HEK293 (cell line): Measurements from ENCODE around the gene CNGA4.

ENCODE experiments used
- CTCF ChIA-PET: fragments of 350-600 bp; formaldehyde crosslinking; extraction: SDS; loops from one replicate; lab custom pipeline; 2021; ENCODE audit warnings: antibody characterized with exemption; lab: Yijun Ruan, JAX
- POLR2A ChIA-PET: fragments of 300-600 bp; formaldehyde crosslinking; extraction: SDS; loops from one replicate; lab custom pipeline; 2020; ENCODE audit warnings: antibody characterized with exemption, inconsistent platforms; lab: Yijun Ruan, JAX
- H3K27ac ChIP-seq: fragments of 200-500 bp; sonication (Bioruptor generic); 2 replicates; pipeline ENCODE4 v1.5.1; 2014; ENCODE audit warnings: low read depth, low read length, control low read depth, inconsistent platforms; ENCODE audit errors: extremely low read depth
- H3K36me3 ChIP-seq, 2 experiments: fragments of 200-500 bp in 1 of 2; sonication (Bioruptor generic) in 1 of 2; 1 replicate in 1 of 2; 2 replicates in 1 of 2; pipeline ENCODE4 v1.5.1; 2014 to 2017; ENCODE audit warnings: inconsistent platforms in 2 of 2, low read length in 2 of 2; ENCODE audit not compliant: control insufficient read depth in 2 of 2, insufficient read depth in 1 of 2
- H3K4me1 ChIP-seq: fragments of 200-500 bp; sonication (Bioruptor generic); 2 replicates; pipeline ENCODE4 v1.5.1; 2014; ENCODE audit warnings: mild to moderate bottlenecking, low read length, inconsistent platforms; ENCODE audit not compliant: control insufficient read depth, insufficient read depth
- H3K4me3 ChIP-seq: 2 replicates; pipeline ENCODE4 v1.5.1; 2011; ENCODE audit warnings: low read depth, mild to moderate bottlenecking, control low read depth, low read length, moderate library complexity
- H3K9me3 ChIP-seq: fragments of 200-500 bp; sonication (Bioruptor generic); 2 replicates; pipeline ENCODE4 v1.5.1; 2014; ENCODE audit warnings: low read depth, low read length, inconsistent platforms; ENCODE audit not compliant: control insufficient read depth, insufficient read depth
- EGR2 ChIP-seq: fragments of 450-650 bp; formaldehyde crosslinking; IDR thresholded peaks from 2 replicates; pipeline ENCODE4 v1.5.1; 2016; ENCODE audit warnings: low read depth, missing biosample characterization, missing genetic modification characterization
- KLF1 ChIP-seq: fragments of 450-650 bp; formaldehyde crosslinking; IDR thresholded peaks from 2 replicates; pipeline ENCODE4 v1.5.1; 2016; ENCODE audit warnings: missing biosample characterization, missing genetic modification characterization
- KLF7 ChIP-seq: fragments of 450-650 bp; formaldehyde crosslinking; IDR thresholded peaks from 2 replicates; pipeline ENCODE4 v1.5.1; 2016; ENCODE audit warnings: missing biosample characterization, missing genetic modification characterization, borderline replicate concordance
- KLF9 ChIP-seq: fragments of 450-650 bp; formaldehyde crosslinking; IDR thresholded peaks from 2 replicates; pipeline ENCODE4 v1.5.1; 2016; ENCODE audit warnings: missing biosample characterization, missing genetic modification characterization, low read depth
- REPIN1 ChIP-seq: fragments of 450-650 bp; formaldehyde crosslinking; IDR thresholded peaks from 2 replicates; pipeline ENCODE4 v1.5.1; 2017; ENCODE audit warnings: missing biosample characterization, missing genetic modification characterization, low read depth
- SCRT1 ChIP-seq: fragments of 450-650 bp; formaldehyde crosslinking; IDR thresholded peaks from 2 replicates; pipeline ENCODE4 v1.5.1; 2016; ENCODE audit warnings: missing biosample characterization, missing genetic modification characterization, borderline replicate concordance
- SP2 ChIP-seq: fragments of 450-650 bp; formaldehyde crosslinking; IDR thresholded peaks from 2 replicates; pipeline ENCODE4 v1.5.1; 2016; ENCODE audit warnings: missing biosample characterization, missing genetic modification characterization
- WT1 ChIP-seq: fragments of 450-650 bp; formaldehyde crosslinking; IDR thresholded peaks from 2 replicates; pipeline ENCODE4 v1.5.1; 2016; ENCODE audit warnings: missing biosample characterization, missing genetic modification characterization
- ZEB2 ChIP-seq: fragments of 450-650 bp; formaldehyde crosslinking; IDR thresholded peaks from 2 replicates; pipeline ENCODE4 v1.5.1; 2016; ENCODE audit warnings: missing biosample characterization, missing genetic modification characterization
- ZFP3 ChIP-seq: fragments of 450-650 bp; formaldehyde crosslinking; IDR thresholded peaks from 2 replicates; pipeline ENCODE4 v1.5.1; 2016; ENCODE audit warnings: low read depth, missing biosample characterization, missing genetic modification characterization
- ZIC2 ChIP-seq: fragments of 450-650 bp; formaldehyde crosslinking; IDR thresholded peaks from 2 replicates; pipeline ENCODE4 v1.5.1; 2016; ENCODE audit warnings: missing biosample characterization, missing genetic modification characterization
- ZNF133 ChIP-seq: fragments of 450-650 bp; formaldehyde crosslinking; IDR thresholded peaks from 2 replicates; pipeline ENCODE4 v1.5.1; 2016; ENCODE audit warnings: missing biosample characterization, missing genetic modification characterization
- ZNF138 ChIP-seq: fragments of 450-650 bp; formaldehyde crosslinking; IDR thresholded peaks from 2 replicates; pipeline ENCODE4 v1.5.1; 2016; ENCODE audit warnings: missing biosample characterization, missing genetic modification characterization, borderline replicate concordance
- ZNF146 ChIP-seq: fragments of 450-650 bp; formaldehyde crosslinking; IDR thresholded peaks from 2 replicates; pipeline ENCODE4 v1.5.1; 2016; ENCODE audit warnings: missing biosample characterization, missing genetic modification characterization
- ZNF175 ChIP-seq: fragments of 450-650 bp; formaldehyde crosslinking; IDR thresholded peaks from 2 replicates; pipeline ENCODE4 v1.5.1; 2016; ENCODE audit warnings: missing biosample characterization, missing genetic modification characterization
- ZNF23 ChIP-seq: fragments of 450-650 bp; formaldehyde crosslinking; IDR thresholded peaks from 2 replicates; pipeline ENCODE4 v1.5.1; 2016; ENCODE audit warnings: missing biosample characterization, missing genetic modification characterization, borderline replicate concordance
- ZNF324 ChIP-seq: fragments of 450-650 bp; formaldehyde crosslinking; IDR thresholded peaks from 2 replicates; pipeline ENCODE4 v1.5.1; 2016; ENCODE audit warnings: missing biosample characterization, missing genetic modification characterization
- ZNF366 ChIP-seq: fragments of 450-650 bp; formaldehyde crosslinking; conservative IDR thresholded peaks from 2 replicates; pipeline ENCODE4 v1.5.1; 2016; ENCODE audit warnings: missing biosample characterization, missing genetic modification characterization
- ZNF426 ChIP-seq: fragments of 450-650 bp; formaldehyde crosslinking; IDR thresholded peaks from 2 replicates; pipeline ENCODE4 v1.5.1; 2017; ENCODE audit warnings: missing biosample characterization, missing genetic modification characterization, mild to moderate bottlenecking, inconsistent platforms, moderate library complexity
- ZNF501 ChIP-seq: fragments of 450-650 bp; formaldehyde crosslinking; IDR thresholded peaks from 2 replicates; pipeline ENCODE4 v1.5.1; 2016; ENCODE audit warnings: missing biosample characterization, missing genetic modification characterization
- ZNF521 ChIP-seq: fragments of 450-650 bp; formaldehyde crosslinking; IDR thresholded peaks from 2 replicates; pipeline ENCODE4 v1.5.1; 2017; ENCODE audit warnings: missing biosample characterization, mild to moderate bottlenecking, missing genetic modification characterization
- ZNF555 ChIP-seq: fragments of 450-650 bp; formaldehyde crosslinking; conservative IDR thresholded peaks from 2 replicates; pipeline ENCODE4 v1.5.1; 2017; ENCODE audit warnings: missing biosample characterization, mild to moderate bottlenecking, missing genetic modification characterization, inconsistent platforms
- ZNF707 ChIP-seq: fragments of 450-650 bp; formaldehyde crosslinking; IDR thresholded peaks from 2 replicates; pipeline ENCODE4 v1.5.1; 2016; ENCODE audit warnings: missing biosample characterization, missing genetic modification characterization
- ZNF76 ChIP-seq: fragments of 450-650 bp; formaldehyde crosslinking; IDR thresholded peaks from 2 replicates; pipeline ENCODE4; 2016; ENCODE audit warnings: low read depth, missing biosample characterization, missing genetic modification characterization, borderline replicate concordance
- ZSCAN23 ChIP-seq: fragments of 450-650 bp; formaldehyde crosslinking; IDR thresholded peaks from 2 replicates; pipeline ENCODE4 v1.5.1; 2016; ENCODE audit warnings: missing biosample characterization, missing genetic modification characterization
- ZXDB ChIP-seq: fragments of 450-650 bp; formaldehyde crosslinking; IDR thresholded peaks from 2 replicates; pipeline ENCODE4 v1.5.1; 2016; ENCODE audit warnings: missing biosample characterization, missing genetic modification characterization
- TF ChIP-seq, protein P1 (sequence below): fragments of 450-650 bp; formaldehyde crosslinking; optimal IDR thresholded peaks from 2 replicates; pipeline ENCODE3; 2016; ENCODE audit warnings: missing biosample characterization, mild to moderate bottlenecking, missing genetic modification characterization
- TF ChIP-seq, protein P2 (sequence below): fragments of 450-650 bp; formaldehyde crosslinking; IDR thresholded peaks from 2 replicates; pipeline ENCODE4 v1.5.1; 2016; ENCODE audit warnings: missing biosample characterization, missing genetic modification characterization, borderline replicate concordance
- TF ChIP-seq, protein P3 (sequence below): fragments of 450-650 bp; formaldehyde crosslinking; IDR thresholded peaks from 2 replicates; pipeline ENCODE4 v1.5.1; 2016; ENCODE audit warnings: missing biosample characterization, missing genetic modification characterization

Gene CNGA4

DNA sequence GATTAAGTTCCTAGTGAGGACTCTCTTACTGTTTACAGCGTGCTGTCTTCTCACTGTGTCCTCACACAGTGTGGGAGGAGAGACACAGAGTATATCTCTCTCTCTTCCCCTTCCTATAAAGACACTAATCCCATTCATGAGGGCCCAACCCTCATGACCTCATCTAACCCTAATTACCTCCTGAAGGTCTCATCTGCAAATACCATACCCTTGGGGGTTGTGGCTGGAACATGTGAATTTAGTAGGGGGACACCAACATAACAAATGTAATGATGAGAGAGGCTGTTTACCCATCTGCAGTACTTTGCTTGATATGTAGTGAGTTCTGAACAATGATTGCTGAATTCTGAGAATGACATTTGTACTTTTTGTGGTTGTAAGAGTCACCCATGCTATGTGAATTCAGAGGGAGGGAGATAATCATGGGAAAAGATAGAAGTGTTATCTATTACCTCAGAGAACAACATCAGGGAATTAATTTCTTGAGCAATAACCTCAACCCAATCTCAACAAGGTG lies 44.8 kb upstream of the CNGA4 start (continued):
- TF ChIP-seq ZFP3 (no peak), ZNF324 (no peak)

DNA sequence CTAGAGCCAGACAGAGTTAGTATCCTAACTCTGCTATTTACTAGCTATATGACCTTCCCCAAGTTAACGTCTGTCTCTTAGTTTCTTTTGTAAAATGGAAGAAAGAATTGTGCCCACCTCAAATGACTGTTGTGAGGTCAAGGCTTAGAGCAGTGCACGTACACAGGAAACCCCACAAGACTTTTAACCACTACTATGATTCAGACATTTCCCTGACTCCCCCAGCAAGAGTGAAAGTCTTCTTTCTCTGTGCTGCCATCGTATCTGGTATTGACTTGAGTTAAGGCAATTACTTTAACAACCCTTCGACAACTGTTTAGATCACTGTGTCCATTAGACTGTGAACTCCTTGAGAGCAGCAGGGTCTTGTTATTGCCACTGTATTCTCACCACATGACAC lies 42.5 kb upstream of the CNGA4 start:
- TF ChIP-seq ZNF366 (no peak), REPIN1 (tag by site-specific recombination) (no peak), WT1 (tag by site-specific recombination) (no peak), SP2 (tag by site-specific recombination) (no peak), ZSCAN23 (tag by site-specific recombination) (no peak), ZNF175 (tag by site-specific recombination) (no peak), ZEB2 (tag by site-specific recombination) (no peak), SCRT1 (tag by site-specific recombination) (no peak), ZNF76 (no peak), ZNF707 (no peak), ZNF555 (tag by site-specific recombination) (no peak), ZIC2 (tag by site-specific recombination) (no peak), KLF1 (tag by site-specific recombination) (no peak), ZNF23 (tag by site-specific recombination) (no peak)
- TF ChIP-seq, protein P1, sequence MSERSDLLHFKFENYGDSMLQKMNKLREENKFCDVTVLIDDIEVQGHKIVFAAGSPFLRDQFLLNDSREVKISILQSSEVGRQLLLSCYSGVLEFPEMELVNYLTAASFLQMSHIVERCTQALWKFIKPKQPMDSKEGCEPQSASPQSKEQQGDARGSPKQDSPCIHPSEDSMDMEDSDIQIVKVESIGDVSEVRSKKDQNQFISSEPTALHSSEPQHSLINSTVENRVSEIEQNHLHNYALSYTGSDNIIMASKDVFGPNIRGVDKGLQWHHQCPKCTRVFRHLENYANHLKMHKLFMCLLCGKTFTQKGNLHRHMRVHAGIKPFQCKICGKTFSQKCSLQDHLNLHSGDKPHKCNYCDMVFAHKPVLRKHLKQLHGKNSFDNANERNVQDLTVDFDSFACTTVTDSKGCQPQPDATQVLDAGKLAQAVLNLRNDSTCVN (tag by site-specific recombination): no peak
- TF ChIP-seq, protein P2, sequence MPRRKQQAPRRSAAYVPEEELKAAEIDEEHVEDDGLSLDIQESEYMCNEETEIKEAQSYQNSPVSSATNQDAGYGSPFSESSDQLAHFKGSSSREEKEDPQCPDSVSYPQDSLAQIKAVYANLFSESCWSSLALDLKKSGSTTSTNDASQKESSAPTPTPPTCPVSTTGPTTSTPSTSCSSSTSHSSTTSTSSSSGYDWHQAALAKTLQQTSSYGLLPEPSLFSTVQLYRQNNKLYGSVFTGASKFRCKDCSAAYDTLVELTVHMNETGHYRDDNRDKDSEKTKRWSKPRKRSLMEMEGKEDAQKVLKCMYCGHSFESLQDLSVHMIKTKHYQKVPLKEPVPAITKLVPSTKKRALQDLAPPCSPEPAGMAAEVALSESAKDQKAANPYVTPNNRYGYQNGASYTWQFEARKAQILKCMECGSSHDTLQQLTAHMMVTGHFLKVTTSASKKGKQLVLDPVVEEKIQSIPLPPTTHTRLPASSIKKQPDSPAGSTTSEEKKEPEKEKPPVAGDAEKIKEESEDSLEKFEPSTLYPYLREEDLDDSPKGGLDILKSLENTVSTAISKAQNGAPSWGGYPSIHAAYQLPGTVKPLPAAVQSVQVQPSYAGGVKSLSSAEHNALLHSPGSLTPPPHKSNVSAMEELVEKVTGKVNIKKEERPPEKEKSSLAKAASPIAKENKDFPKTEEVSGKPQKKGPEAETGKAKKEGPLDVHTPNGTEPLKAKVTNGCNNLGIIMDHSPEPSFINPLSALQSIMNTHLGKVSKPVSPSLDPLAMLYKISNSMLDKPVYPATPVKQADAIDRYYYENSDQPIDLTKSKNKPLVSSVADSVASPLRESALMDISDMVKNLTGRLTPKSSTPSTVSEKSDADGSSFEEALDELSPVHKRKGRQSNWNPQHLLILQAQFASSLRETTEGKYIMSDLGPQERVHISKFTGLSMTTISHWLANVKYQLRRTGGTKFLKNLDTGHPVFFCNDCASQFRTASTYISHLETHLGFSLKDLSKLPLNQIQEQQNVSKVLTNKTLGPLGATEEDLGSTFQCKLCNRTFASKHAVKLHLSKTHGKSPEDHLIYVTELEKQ (tag by site-specific recombination): no peak
- H3K4me1 ChIP-seq: no peaks in the 10 kb centered on the region
- POLR2A ChIA-PET: no interaction called here
- H3K4me3 ChIP-seq: no peak overlapping the region
- no peak overlapping the region for H3K27ac ChIP-seq
- no peaks in the 10 kb centered on the region for H3K9me3 ChIP-seq
- H3K36me3 ChIP-seq: no peaks in the 10 kb centered on the region
- CTCF ChIA-PET: interaction anchor here (0.8 kb wide), 1 partner anchor 31 kb away, joined by 3 read pairs; no protein-coding TSS in a partner anchor

DNA sequence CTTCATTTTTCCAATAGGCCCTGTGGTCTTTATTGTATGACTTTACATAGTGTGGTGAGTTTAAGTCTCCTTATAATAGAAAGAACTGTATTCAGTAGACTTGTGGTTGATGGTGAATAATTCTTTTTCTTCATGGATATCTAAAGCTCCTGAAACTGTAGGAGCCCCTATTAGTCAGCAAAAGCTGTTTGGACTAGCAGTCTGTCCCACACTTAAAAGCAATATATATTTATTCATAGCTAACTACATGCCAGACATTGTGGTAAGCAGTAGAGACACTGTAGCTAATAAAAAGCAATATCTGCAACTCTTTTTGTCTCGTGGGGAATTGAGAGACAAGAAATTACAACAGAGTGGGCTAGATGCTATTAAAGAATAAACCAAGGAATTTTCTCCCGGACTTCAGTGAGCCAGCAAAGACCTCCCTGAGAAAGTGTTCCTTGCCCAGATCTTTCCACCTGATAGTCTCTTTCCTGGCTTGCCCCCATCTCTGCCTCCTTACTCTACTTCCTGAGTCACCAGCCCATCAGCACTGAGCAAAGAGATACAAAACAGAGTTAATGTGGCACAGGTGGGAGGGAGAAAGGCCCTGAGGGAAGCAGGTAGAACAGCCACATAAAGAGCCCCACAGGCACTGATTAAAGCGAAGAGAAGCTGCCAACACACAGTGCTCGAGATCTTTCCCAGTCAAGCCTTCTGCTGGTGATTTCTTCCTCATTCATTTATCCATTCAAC lies 41.3 kb upstream of the CNGA4 start:
- Histone ChIP-seq H3K36me3 (no peaks in the 10 kb centered on the region), H3K27ac (no peak overlapping the region), H3K4me1 (no peaks in the 10 kb centered on the region), H3K9me3 (no peaks in the 10 kb centered on the region), H3K4me3 (no peak overlapping the region)
- TF ChIP-seq ZNF133 (tag by site-specific recombination): no peak
- no peak for TF ChIP-seq ZNF23 (tag by site-specific recombination)
- TF ChIP-seq KLF9: no peak
- no peak for TF ChIP-seq ZNF426
- TF ChIP-seq, protein P3, sequence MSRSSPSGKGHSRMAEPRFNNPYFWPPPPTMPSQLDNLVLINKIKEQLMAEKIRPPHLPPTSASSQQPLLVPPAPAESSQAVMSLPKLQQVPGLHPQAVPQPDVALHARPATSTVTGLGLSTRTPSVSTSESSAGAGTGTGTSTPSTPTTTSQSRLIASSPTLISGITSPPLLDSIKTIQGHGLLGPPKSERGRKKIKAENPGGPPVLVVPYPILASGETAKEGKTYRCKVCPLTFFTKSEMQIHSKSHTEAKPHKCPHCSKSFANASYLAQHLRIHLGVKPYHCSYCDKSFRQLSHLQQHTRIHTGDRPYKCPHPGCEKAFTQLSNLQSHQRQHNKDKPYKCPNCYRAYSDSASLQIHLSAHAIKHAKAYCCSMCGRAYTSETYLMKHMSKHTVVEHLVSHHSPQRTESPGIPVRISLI (tag by site-specific recombination): no peak
- no peak for TF ChIP-seq REPIN1 (tag by site-specific recombination)
- TF ChIP-seq ZNF76: no peak
- TF ChIP-seq EGR2: no peak
- TF ChIP-seq ZEB2 (tag by site-specific recombination): no peak
- TF ChIP-seq ZSCAN23 (tag by site-specific recombination): no peak
- TF ChIP-seq ZXDB (tag by site-specific recombination): no peak
- no peak for TF ChIP-seq ZNF521 (tag by site-specific recombination)
- no peak for TF ChIP-seq ZNF501
- TF ChIP-seq ZNF146 (tag by site-specific recombination): no peak
- TF ChIP-seq ZNF138 (tag by site-specific recombination): no peak
- no peak for TF ChIP-seq KLF7
- POLR2A ChIA-PET: no interaction called here
- CTCF ChIA-PET: interaction anchor here (0.6 to 1.5 kb wide), 2 partner anchors 61 to 174 kb away, joined by 3 read pairs; no protein-coding TSS in a partner anchor
